Astrocyte (in vitro differentiated cells and primary cell): ENCODE measurements around the gene TOMM6. TPM values are rescaled to one million over a fixed set of nuclear protein-coding genes. Genes with fewer than 3 reads are reported as not detected.

Experiments
- DNase-seq: peaks from one replicate; pipeline ENCODE4 v3.0.0-alpha.2; 2010; ENCODE audit warnings: low read depth
- FAIRE-seq: peaks from 2 replicates; lab custom pipeline; 2011; peaks lifted over from hg19 to GRCh38; lab: Jason Lieb, UNC
- H2AFZ ChIP-seq: 2 replicates; pipeline ENCODE4 v1.6.0; 2012; ENCODE audit warnings: low read depth, low read length, inconsistent platforms
- H3K27ac ChIP-seq: 2 replicates; pipeline ENCODE4 v1.5.1; 2011; ENCODE audit warnings: low read depth, low read length, inconsistent platforms
- H3K27me3 ChIP-seq: 2 replicates; pipeline ENCODE4 v1.6.0; 2011; ENCODE audit warnings: low read length, inconsistent platforms; ENCODE audit not compliant: insufficient read depth
- H3K36me3 ChIP-seq: 2 replicates; pipeline ENCODE4 v1.5.1; 2011; ENCODE audit warnings: low read length, inconsistent platforms; ENCODE audit not compliant: insufficient read depth
- H3K4me1 ChIP-seq: 2 replicates; pipeline ENCODE4 v1.5.1; 2011; ENCODE audit warnings: low read length, inconsistent platforms; ENCODE audit not compliant: insufficient read depth
- H3K4me2 ChIP-seq: 2 replicates; pipeline ENCODE4 v1.6.0; 2012; ENCODE audit warnings: low read length, inconsistent platforms
- H3K4me3 ChIP-seq: 2 replicates; pipeline ENCODE4 v1.5.1; 2011; ENCODE audit warnings: low read depth, mild to moderate bottlenecking, low read length, inconsistent platforms; ENCODE audit not compliant: insufficient read depth
- H3K79me2 ChIP-seq: 2 replicates; pipeline ENCODE4 v1.6.0; 2012; ENCODE audit warnings: mild to moderate bottlenecking, low read length, inconsistent platforms; ENCODE audit not compliant: insufficient read depth
- H3K9ac ChIP-seq: 2 replicates; pipeline ENCODE4 v1.6.0; 2012; ENCODE audit warnings: mild to moderate bottlenecking, low read length, inconsistent platforms
- H3K9me3 ChIP-seq: 2 replicates; pipeline ENCODE4 v1.5.1; 2012; ENCODE audit warnings: low read depth, mild to moderate bottlenecking, low read length, inconsistent platforms; ENCODE audit not compliant: insufficient read depth
- H4K20me1 ChIP-seq: 2 replicates; pipeline ENCODE4 v1.6.0; 2012; ENCODE audit warnings: low read length, inconsistent platforms; ENCODE audit not compliant: insufficient read depth
- H3K27ac Mint-ChIP-seq: one replicate; pipeline ENCODE4 v1.8.0; 2021; ENCODE audit warnings: mild to moderate bottlenecking, mixed read lengths; ENCODE audit not compliant: unreplicated experiment
- H3K27me3 Mint-ChIP-seq: one replicate; pipeline ENCODE4 v1.8.0; 2021; ENCODE audit warnings: low read depth, mixed read lengths; ENCODE audit not compliant: unreplicated experiment
- H3K36me3 Mint-ChIP-seq: one replicate; pipeline ENCODE4 v1.8.0; 2021; ENCODE audit warnings: low read depth, mixed read lengths; ENCODE audit not compliant: unreplicated experiment
- H3K4me1 Mint-ChIP-seq: one replicate; pipeline ENCODE4 v1.8.0; 2021; ENCODE audit warnings: low read depth, mixed read lengths; ENCODE audit not compliant: unreplicated experiment
- H3K4me3 Mint-ChIP-seq: one replicate; pipeline ENCODE4 v1.8.0; 2021; ENCODE audit warnings: mild to moderate bottlenecking, moderate library complexity, mixed read lengths; ENCODE audit not compliant: unreplicated experiment
- H3K9me3 Mint-ChIP-seq: one replicate; pipeline ENCODE4 v1.8.0; 2021; ENCODE audit warnings: mild to moderate bottlenecking, mixed read lengths; ENCODE audit not compliant: unreplicated experiment
- CTCF ChIP-seq: IDR thresholded peaks from 2 replicates; pipeline ENCODE4 v1.5.1; 2011; ENCODE audit warnings: low read depth, mild to moderate bottlenecking, inconsistent platforms, low read length, moderate library complexity; ENCODE audit not compliant: insufficient read depth
- EZH2 ChIP-seq: IDR thresholded peaks from 2 replicates; pipeline ENCODE4 v1.6.1; 2012; ENCODE audit warnings: mild to moderate bottlenecking, low read length, inconsistent platforms; ENCODE audit not compliant: insufficient read depth
- total RNA-seq: library from RNA; stranded (reverse); gene quantifications from 2 replicates; pipeline ENCODE4 v1.2.1, GENCODE V29; 2021

The TOMM6 gene
- total RNA-seq, 1 donor from 2014 or later = 159 TPM

- H2AFZ ChIP-seq = no peak overlapping the region
- no peaks in the 10 kb centered on the region for H4K20me1 ChIP-seq
- no peaks in the 10 kb centered on the region for H3K9me3 Mint-ChIP-seq
- H3K27me3 ChIP-seq = no peaks in the 10 kb centered on the region
- TF ChIP-seq CTCF = no peak
- no peak for TF ChIP-seq EZH2
- no peak overlapping the region for H3K27ac ChIP-seq
- H3K4me2 ChIP-seq = no peak overlapping the region
- no peaks in the 10 kb centered on the region for H3K27me3 Mint-ChIP-seq
- no peak overlapping the region for H3K4me3 ChIP-seq
- H3K4me3 Mint-ChIP-seq = no peak overlapping the region
- no peak overlapping the region for H3K9ac ChIP-seq
- no peaks in the 10 kb centered on the region for H3K36me3 ChIP-seq
- peaks cover 5% of the 10 kb centered on the region for H3K36me3 Mint-ChIP-seq
- no peak for FAIRE-seq
- H3K79me2 ChIP-seq = no peaks in the 10 kb centered on the region
- DNase-seq = no peak
- no peak overlapping the region for H3K27ac Mint-ChIP-seq
- no peaks in the 10 kb centered on the region for H3K4me1 ChIP-seq
- H3K4me1 Mint-ChIP-seq = peaks cover 14% of the 10 kb centered on the region
- H3K9me3 ChIP-seq = no peaks in the 10 kb centered on the region
These were observed 26.5 kb downstream of the TOMM6 start for GRCh38 chr6:41813956-41814355.

- H3K36me3 Mint-ChIP-seq = peaks cover 5% of the 10 kb centered on the region
- Histone ChIP-seq H3K27me3 (no peaks in the 10 kb centered on the region), H3K9ac (no peak overlapping the region), H3K9me3 (no peaks in the 10 kb centered on the region), H3K4me1 (no peaks in the 10 kb centered on the region), H3K4me3 (no peak overlapping the region), H3K4me2 (no peak overlapping the region), H3K27ac (no peak overlapping the region), H3K79me2 (no peaks in the 10 kb centered on the region), H4K20me1 (no peaks in the 10 kb centered on the region), H3K36me3 (no peaks in the 10 kb centered on the region), H2AFZ (no peak overlapping the region)
- no peak overlapping the region for H3K27ac Mint-ChIP-seq
- TF ChIP-seq EZH2 (no peak), CTCF (no peak)
- H3K4me1 Mint-ChIP-seq = peaks cover 14% of the 10 kb centered on the region
- FAIRE-seq (no peak), DNase-seq (no peak)
- no peak overlapping the region for H3K4me3 Mint-ChIP-seq
- no peaks in the 10 kb centered on the region for H3K9me3 Mint-ChIP-seq
- H3K27me3 Mint-ChIP-seq = no peaks in the 10 kb centered on the region
These were observed 27.1 kb downstream of the TOMM6 start for GRCh38 chr6:41814629-41815028.

GRCh38 chr6:41815587-41815986 lies 28.1 kb downstream of the TOMM6 start:
- no peaks in the 10 kb centered on the region for H3K4me1 ChIP-seq
- FAIRE-seq (no peak), DNase-seq (no peak)
- Mint-ChIP-seq H3K9me3 (no peaks in the 10 kb centered on the region), H3K4me3 (no peak overlapping the region), H3K36me3 (peaks cover 5% of the 10 kb centered on the region), H3K4me1 (peaks cover 14% of the 10 kb centered on the region), H3K27ac (peak overlapping the region; percentile 73), H3K27me3 (no peaks in the 10 kb centered on the region)
- H3K36me3 ChIP-seq = no peaks in the 10 kb centered on the region
- no peaks in the 10 kb centered on the region for H3K27me3 ChIP-seq
- no peak for TF ChIP-seq CTCF
- no peak overlapping the region for H3K4me3 ChIP-seq
- H3K9me3 ChIP-seq = no peaks in the 10 kb centered on the region
- no peak overlapping the region for H3K4me2 ChIP-seq
- no peak overlapping the region for H3K9ac ChIP-seq
- no peaks in the 10 kb centered on the region for H4K20me1 ChIP-seq
- H2AFZ ChIP-seq = no peak overlapping the region
- no peaks in the 10 kb centered on the region for H3K79me2 ChIP-seq
- H3K27ac ChIP-seq = no peak overlapping the region
